NCI-H460 (cell line): ENCODE measurements around the gene MKI67. TPM values are rescaled to one million over a fixed set of nuclear protein-coding genes. Genes with fewer than 3 reads are reported as not detected.
A peak's percentile ranks its signal among the peaks of the same experiment; 100 is the strongest.
"Not testable (repeated sequence)": the region's sequence is repeated elsewhere in the genome, so short reads cannot be mapped to it uniquely, and the experiment has no call there.

Experiments used
- DNase-seq: peaks from one replicate; pipeline ENCODE4 v3.0.0-alpha.2; 2016; ENCODE audit warnings: low read depth; ENCODE audit errors: extremely low read depth
- total RNA-seq: library from RNA; depleted of rRNA; stranded (reverse); fragments of >200 nt; shearing (Covaris generic); gene quantifications from 2 replicates; pipeline ENCODE4 v1.2.3, GENCODE V29; 2014

Gene MKI67
- total RNA-seq, 1 experiment from 2014 or later = 29.7 TPM

DNA sequence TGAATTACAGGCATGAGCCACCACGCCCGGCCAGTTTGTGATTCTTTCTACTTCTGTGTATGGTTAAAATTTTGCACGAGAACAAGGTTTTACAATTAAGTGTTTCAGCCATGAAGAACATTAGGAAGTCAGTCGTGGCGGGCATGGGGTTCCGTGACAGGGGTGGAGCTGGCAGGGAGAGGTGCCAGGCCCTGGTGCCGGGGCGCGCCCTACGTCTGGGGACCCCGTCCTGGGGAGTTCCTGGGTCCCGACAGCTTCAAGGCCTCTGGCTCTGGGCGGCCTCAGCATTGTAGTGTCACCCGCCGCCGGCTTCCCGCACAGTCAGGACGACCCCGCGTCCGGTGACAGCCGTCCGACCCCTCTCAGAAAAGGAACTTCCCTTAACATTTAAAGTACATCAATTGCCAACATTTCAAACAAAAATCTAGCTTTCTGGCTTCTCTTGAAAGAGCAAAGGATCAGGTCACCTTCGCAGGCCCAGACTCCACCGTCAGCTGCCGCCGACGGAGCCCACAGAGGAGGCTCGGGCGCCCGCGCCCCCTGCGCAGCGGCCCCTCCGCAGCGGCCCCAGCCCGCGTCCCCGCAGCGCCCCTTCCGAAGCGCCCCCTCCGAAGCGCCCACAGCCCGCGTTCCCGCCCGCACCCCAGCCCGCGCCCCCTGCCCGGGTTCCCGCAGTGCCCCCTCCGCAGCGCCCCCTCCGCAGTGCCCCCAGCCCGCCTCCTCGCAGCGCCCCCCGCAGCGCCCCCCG, 23.2 kb upstream of the MKI67 start:
- DNase-seq = no peak

- no peak for DNase-seq
These were observed 21.4 kb upstream of the MKI67 start for GRCh38 chr10:128147669-128148068.

DNA sequence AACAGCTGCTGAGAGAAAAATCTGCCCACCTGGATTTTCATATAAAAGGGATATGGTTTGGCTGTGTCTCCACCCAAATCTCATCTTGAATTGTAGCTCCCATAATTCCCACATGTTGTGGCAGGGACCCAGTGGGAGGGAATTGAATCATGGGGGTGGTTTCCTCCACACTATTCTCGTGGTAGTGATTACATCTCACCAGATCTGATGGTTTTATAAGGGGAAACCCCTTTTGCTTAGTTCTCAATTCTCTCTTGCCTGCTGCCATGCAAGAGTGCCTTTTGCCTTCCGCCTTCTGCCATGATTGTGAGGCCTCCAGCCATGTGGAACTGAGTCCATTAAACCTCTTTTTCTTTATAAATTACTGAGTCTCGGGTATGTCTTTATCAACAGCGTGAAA, 20.8 kb upstream of the MKI67 start:
- no peak for DNase-seq

GRCh38 chr10:128144547-128144946, 18.3 kb upstream of the MKI67 start:
- DNase-seq = no peak

DNA sequence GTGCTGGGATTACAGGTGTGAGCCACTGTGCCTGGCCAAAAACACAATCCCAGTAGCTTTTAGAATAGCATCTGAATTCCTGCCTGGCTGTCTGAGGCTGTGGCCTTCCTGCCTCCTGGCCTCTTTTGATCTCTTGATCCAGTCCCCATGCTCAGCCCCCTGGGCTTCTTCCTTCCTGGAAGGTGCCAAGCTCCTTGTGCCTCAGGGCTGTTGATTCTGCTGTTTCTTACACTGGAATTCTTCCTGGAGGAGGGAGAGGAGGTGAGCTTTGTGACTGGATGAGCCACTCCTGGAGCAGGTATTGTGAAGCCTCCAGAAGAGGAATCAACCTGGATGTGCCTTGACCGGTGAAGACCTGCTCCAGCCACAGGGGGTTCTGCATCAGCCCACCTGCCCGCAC, 17.3 kb upstream of the MKI67 start:
- DNase-seq = no peak

DNA sequence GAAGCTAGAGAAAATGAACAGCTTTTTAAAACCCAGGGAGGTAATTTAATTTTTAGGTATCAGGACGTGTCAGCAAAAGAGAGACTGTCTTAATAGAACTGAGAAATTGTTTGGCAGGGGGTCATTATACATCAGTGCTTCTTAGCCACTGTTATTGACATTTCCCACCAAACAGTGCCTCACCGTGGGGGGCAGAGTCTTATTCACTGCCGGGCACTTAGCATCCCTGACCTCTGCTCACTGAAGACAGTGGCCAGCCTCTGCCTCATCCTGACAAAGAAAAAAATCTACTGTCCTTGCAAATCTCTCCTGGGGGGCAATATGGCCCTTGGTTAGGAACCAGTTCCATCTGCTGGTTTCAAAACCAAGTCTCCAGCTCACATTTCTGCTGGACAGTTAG, 14.2 kb upstream of the MKI67 start:
- DNase-seq = no peak

DNA sequence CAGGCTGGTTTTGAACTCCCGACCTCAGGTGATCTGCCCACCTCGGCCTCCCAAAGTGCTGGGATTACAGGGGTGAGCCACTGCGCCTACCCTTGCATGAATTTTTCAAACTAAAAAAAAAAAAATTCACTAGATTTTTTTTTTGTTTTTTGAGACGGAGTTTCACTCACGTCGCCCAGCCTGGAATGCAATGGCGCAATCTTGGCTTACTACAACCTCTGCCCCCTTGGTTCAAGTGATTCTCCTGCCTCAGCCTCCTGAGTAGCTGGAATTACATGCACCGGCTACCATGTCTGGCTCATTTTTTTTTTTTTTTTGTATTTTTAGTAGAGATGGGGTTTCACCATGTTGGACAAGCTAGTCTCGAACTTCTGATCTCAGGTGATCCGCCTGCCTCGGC, 12.2 kb upstream of the MKI67 start:
- not testable (repeated sequence) for DNase-seq

DNA sequence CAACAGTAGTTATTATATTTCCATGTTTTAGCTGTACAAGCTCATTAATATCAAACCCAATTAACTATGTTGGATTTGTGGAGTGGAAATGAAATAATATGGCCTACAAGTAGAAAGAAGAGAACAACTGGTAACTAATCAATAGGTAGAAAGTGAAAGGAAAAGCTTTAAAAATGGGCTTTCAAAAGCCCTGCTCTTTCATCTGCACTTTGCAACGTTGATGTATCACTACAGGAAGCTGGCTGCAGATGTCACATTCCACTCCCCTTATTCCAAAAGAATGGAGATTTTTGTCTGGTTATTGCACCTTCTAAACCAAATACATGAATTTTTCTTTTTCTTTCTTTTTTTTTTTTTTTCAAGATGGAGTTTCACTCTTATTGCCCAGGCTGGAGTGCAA, 11.7 kb upstream of the MKI67 start:
- no peak for DNase-seq

DNA sequence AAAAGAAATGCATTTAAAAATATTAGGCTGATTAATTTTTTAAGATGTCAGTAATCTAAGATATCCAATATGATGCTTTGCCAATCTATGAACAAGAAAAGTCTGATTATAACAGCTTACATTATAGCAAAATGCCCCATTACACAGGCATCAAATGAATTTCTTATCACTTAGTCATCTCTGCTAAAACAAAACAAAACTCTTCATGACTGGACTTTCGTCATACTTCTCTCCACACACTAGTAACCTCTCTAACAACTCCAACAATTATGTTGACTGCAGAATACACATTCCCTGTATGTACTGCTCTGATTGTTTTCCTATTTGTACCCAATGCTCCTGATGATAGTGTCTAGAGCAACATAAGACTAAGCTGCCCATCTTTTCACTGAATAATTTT, 3.8 kb upstream of the MKI67 start:
- peak; percentile 54 for DNase-seq

DNA sequence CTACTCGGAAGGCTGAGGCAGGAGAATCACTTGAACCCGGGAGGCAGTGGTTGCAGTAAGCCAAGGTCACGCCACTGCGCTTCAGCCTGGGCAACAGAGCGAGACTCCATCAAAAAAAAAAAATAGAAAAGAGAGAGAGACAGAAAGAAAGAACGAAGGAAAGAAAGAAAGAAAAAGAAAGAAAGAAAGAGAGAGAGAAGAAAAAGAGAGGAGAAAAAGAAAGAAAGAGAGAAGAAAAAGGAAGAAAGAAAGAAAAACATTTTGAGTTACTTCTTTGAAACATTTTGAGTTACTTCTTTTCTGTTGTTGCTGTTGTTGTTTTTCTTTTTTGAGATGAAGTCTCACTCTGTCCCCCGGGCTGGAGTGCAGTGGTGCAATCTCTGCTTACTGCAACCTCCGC, 2.4 kb upstream of the MKI67 start:
- DNase-seq = no peak

DNA sequence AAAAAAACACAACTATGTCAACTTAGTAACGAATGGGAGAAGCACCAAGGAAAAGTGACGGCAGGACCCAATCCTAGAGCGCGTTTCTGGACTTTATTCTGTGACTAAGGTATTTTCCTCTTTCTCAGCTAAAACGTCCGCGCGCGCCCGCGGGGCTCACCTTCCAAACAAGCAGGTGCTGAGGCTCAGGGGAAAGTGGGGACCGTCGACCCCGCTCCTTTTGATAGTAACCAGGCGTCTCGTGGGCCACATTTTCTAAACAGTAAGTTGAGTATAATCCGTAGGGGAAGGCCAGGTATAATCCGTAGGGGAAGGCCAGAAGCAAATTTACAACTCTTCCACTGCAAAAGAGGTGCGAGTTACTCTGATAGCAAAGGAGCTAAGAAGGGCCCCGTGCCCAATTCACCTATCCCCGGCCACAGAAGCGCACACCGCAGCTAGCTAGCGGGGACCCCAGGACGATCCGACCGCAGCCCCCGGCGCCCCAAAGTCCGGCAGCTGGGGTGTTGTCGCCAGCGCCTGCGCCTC, 743 bp downstream of the MKI67 start:
- DNase-seq = no peak

DNA sequence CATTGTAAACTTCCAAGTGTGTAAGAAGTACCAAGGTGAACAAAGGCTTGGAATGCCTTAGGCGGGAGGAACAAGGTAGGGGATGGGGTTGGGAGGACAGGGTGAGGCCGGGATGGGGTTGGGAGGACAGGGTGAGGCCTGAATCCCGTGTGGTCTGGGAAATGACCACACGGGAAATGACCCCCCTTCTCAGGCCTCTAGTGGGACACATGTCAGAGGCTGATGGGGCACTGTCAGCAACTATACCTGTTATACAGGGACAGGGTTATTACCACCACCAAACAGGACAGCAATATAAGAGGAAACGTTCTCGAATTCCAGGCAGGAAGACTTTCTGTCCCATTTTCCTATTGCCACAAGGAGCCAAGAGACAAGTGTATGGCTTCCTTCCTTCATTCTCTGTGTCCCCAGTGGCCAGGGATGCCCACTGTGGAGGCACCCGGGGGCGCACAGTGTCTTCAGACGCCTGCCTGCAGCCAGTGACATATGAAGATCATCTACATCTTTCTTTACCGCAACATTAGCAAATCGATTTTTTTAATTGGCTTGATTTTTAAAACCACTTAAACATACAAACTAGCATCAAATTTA, 1.3 kb downstream of the MKI67 start:
- no peak for DNase-seq

DNA sequence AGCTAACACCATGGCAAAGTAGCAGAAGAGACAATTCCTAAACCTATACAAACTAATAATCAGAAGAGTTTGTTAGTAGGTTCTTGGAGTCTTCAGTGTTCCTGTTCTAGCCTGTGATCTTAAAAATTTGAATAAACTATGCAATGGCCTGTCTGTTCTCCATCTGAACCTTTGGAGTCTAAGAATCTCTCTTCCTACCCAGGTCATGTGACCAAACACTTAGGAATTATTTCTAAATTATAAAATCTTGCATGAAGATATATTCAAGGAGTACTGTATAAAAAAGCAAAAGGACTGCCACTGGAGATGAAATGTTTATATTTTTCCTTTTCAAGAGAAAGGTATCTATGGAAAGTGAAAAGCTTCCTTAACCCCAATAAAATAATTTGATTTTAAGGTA, 2.4 kb downstream of the MKI67 start:
- DNase-seq = no peak

GRCh38 chr10:128122931-128123330, 3.3 kb downstream of the MKI67 start:
- DNase-seq = no peak

GRCh38 chr10:128121750-128122412, 4.3 kb downstream of the MKI67 start:
- no peak for DNase-seq

- DNase-seq = no peak
These were observed 9.2 kb downstream of the MKI67 start for GRCh38 chr10:128116851-128117615.

DNA sequence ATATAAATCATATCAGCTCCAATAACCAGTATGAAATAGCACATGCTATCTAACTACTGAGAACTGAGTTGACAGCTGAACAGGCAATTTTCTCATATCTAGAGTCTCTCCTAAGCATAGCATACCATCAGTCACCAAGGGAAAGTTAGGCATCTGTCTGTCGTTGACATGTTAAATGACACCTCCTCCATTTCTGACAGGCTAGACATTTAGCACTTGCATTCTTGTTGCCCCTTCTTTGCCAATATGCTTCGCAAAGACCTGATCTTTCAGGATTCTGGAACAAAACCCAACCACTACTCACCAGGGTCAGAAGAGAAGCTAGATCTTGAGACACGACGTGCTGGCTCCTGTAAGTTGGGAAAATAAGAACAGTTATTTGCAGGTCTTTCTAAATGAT, 10.0 kb downstream of the MKI67 start:
- no peak for DNase-seq

- no peak for DNase-seq
These were observed 10.9 kb downstream of the MKI67 start for GRCh38 chr10:128115356-128115755.

GRCh38 chr10:128114901-128115300, 11.3 kb downstream of the MKI67 start:
- DNase-seq = no peak

DNA sequence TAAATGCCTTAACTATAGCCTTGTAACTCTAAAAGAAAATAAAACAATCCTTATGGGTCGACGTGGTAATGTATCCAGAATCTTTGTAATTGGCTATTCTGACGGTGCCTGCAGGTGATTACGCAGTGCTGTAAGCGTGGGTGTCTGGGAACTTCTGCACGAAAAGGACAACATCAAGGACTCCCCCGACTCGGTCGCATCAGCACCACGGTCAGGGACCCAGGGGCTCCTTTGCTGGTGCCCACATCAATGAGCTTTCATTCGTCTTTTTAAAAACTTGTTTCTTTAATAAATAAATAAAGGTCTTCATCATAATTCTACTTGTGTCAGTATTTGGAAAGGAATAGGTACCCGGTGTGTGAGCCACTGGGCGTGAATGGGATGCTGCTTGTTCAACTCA, 13.2 kb downstream of the MKI67 start:
- no peak for DNase-seq

- no peak for DNase-seq
These were observed 14.5 kb downstream of the MKI67 start for GRCh38 chr10:128111696-128112095.
